Stimulated activated CD8-positive, alpha-beta memory T cell treated with anti-CD3 and anti-CD28 coated beads, Interleukin-2, amount 100 ng/mL, for 48 hours (primary cell): ENCODE measurements around the gene TGM3.

Experiments
- DNase-seq, 2 donors: peaks; one replicate each; pipeline ENCODE4 v3.0.0-alpha.2; 2020; ENCODE audit warnings: low read depth in 2 of 2

Gene TGM3

DNA sequence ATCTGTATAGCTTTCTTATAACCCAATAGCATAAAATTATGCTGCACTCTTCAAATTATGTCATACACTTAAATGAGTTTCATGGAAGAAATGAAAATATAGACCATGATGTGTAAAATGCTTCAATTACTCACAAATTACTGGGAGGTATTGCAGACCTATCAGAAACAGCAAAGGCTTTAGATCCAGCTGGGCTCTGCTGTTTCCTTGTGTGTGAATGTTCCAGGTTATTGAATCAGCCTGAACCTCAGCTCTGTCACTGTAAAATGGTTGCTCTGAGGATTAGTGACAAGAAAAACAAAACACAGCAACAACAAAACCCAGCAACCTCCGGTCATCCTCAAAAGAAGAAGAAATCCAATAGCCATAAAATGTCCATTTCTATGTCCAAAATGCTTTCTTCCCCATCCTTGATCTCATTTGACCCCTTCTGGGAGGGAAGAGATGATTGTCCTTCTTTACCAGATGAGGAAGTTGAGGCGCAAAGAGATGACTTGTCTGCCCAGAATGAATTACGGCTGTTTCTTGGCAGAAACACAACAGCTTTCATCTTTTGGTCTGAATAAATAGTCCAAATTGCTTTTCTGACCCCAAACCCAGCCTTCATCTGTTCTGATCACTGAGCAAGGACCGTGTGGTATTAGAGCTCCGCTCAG, 42.7 kb downstream of the TGM3 start:
- DNase-seq: no peak

DNA sequence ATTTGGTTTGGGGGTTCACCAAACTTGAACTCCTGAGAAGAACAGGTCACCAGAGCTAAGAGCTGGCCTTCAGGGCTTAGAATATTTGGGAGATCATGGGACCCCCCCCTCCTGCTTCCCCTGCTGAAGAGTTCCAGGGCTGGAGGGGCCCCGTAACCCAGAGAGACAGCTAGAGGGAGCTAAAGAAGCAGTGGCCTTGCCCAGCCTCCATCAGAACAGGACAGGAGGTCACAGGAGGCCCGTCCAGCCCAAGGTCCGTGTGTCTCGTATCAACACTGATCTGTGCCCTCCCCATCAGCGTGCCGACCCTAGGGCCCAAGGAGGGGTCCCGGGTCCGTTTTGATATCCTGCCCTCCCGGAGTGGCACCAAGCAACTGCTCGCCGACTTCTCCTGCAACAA, 44.3 kb downstream of the TGM3 start:
- DNase-seq: no peak

DNA sequence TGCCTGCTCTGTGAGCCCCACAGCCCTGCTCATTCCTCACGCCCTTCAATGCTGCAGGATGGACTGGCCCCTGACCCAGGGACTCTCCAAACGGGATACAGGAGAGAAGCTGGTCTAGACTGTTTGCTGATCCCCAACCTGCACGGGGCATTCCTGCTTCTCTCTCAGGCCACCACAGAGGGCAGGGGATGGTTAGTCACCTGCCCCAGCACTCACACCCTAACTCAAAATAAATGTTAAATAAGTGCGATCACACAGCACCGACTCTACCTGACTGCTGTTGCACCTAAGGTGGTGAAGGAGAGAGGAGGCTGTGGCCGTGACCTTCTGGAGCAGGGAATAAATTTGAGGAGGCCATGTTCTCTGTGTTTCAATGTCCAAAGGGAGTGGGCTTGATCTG, 45.0 kb downstream of the TGM3 start:
- no peak for DNase-seq

- DNase-seq: no peak
These were observed 45.5 kb downstream of the TGM3 start for GRCh38 chr20:2341336-2341735.

- no peak for DNase-seq
These were observed 46.4 kb downstream of the TGM3 start for GRCh38 chr20:2342243-2342642.

DNA sequence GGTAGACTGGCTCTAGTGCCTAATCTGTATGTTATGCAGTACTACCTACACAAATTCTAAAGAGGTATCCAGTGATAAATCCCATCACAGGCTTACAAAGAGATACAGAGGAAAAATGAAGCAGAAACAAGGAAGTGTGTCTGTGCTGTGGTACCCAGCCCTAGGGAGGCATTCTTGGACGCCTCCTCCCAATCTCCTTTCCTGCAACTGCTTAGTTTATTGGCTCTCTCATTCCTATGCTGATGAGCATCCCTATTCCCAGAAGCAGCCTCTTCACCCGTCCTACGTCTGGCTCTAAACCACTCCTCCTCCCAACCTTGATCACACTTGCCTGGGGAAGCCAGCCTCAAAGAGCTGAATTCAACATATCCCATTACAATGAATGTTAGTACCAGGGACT, 50.4 kb downstream of the TGM3 start:
- no peak for DNase-seq

- no peak for DNase-seq
These were observed 52.5 kb downstream of the TGM3 start for GRCh38 chr20:2348336-2348735.

DNA sequence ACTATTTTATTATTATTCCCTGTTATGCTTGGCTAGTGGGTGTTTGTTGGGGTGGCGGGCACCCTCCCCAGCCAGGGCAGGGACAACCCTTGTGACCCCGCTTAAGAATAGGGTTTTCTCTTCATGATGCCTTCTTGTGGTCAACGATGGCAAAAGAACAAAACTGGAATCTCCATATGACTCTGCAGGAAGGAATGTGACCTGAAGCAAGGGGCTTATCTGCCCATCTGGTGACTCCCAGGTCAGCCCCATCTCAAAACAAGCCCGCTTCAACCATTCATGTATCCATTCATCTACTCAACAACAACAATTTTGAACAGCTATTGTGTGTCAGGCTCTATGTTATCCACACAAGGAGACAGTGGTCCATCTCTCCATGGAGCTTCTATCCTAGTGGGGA, 54.0 kb downstream of the TGM3 start:
- no peak for DNase-seq

- DNase-seq: no peak
These were observed 54.8 kb downstream of the TGM3 start for GRCh38 chr20:2350606-2351005.

- no peak for DNase-seq
These were observed 57.4 kb downstream of the TGM3 start for GRCh38 chr20:2353231-2353630.

- no peak for DNase-seq
These were observed 61.3 kb downstream of the TGM3 start for GRCh38 chr20:2357114-2357513.

DNA sequence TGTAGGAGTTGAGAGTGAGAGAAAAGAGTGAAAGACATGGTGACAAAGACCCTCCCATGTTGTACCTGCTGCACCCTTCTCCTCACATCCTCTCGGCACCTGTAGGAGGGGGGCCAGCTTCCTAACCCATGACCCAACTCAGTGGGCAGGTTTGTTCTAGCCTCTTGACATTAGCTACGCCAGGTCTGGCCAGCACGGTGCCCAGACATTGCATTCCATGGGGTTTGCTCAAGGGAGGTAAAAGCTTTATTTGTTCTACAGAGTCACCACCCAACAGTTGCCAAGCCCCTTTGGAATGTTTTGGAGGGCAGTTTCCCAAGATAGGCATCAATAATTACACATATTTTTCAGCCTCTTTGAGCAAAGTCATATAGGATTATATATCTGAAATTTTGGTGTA, 62.2 kb downstream of the TGM3 start:
- DNase-seq: no peak

- no peak for DNase-seq
These were observed 65.3 kb downstream of the TGM3 start for GRCh38 chr20:2361035-2361593.

DNA sequence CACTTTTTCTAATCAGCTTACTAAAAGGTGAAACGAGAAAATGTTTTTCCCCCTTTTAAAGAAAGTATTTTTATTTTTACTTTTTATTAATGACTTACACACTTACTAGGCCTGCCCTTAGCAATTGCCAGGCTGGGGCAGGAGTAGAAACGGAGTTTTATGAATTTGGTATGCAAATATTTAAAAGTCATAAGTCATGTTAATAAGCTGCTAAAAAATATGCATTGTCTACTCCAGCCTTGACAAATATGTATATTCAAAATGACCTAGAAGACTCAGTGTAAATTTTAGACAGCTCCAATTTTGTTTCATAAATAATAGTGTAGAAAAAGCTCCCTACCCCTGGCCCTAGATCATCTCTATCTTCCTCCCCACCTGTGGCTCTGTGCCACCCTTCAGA, 67.4 kb downstream of the TGM3 start:
- DNase-seq: no peak

DNA sequence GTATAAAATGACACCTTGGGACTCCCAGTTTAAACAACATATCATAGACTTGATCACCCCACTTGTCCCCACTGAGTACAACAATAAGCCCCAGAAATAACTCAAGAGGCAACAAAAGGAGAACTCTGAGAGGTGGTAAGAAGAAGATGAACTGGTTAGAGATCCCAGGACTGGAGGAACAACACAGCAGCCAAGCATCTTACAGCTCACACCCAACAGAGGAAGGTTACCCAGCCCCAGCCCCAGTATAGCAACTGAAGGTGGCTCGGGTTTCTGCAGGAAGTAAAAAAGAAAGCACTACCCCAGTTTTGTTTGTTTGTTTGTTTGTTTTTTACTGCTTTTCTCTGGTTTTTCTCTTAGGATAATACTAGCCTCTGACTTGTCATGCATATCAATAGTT, 67.8 kb downstream of the TGM3 start:
- DNase-seq: no peak

- no peak for DNase-seq
These were observed 68.2 kb downstream of the TGM3 start for GRCh38 chr20:2364044-2364443.

DNA sequence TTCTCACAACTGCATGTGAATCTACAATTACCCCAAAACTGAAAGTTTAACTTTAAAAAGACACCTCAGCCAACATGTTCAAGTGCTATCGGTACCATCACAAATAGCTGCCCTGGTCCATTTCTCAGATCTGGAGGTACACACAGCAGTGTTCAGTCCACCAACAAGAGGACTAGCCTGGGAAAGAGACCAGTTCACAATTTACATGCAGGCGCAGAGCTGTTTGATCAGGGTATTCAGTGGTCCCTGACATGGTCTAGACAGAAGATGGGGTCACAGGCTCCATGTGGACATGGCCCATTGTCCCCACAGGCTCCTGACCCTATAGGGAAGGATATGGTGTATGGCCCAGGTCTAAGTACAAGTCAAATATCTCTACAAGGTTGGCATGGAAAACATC, 69.3 kb downstream of the TGM3 start:
- no peak for DNase-seq

DNA sequence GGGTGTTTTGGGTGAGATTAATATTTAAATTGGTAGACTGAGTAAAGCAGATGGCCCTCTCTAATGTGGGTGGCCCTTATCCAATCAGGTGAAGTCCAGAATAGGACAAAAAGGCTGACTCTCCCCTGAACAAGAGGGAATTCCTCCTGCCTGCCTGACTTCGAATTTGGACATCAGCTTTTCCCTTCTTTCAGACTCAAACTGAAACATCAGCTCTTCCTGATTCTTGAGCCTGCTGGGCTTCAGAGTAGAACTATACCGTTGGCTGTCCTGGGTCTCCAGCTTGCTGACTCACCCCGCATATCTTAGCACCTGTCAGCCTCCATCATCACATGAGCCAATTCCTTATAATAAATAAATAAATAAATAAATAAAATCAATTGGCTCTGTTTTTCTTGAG, 69.9 kb downstream of the TGM3 start:
- no peak for DNase-seq

GRCh38 chr20:2368621-2369020, 72.8 kb downstream of the TGM3 start:
- no peak for DNase-seq

GRCh38 chr20:2373098-2373497, 77.3 kb downstream of the TGM3 start:
- no peak for DNase-seq

DNA sequence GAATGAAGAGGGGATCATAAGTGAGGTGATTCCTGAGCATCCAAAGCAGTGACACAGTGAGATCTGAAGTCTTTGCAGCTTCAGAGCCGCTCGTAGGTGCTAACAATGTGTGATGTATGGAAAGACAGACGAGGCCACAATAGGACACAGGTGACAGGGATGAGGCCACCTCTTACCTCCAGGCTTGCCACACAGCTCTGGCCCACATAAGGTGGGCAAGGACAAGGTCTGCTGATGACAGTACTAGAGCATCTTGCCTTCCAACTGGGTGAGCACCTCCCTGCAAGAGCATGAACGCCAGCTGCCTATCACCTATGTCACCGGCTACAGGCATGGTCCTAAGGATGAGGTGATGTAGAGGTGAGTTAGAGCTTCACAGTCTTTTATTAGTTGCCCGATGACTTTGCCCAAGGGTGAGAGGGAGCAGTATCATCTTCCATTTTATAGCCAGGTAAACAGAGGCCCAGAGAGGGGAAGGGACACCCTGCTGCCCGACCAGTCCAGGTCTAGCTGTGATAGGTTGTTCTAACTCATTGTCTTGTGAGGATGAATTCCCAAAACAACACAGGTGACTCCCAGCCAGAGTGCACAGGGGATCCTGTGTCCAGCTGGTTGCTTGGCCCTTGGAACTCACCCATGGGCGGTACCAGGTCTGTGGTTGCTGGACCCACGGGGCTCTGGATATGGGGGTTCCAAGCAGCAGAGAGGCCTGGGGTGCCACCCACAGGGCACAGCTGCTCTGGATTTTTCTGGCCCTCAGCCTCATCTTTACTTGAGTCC, 78.7 kb downstream of the TGM3 start:
- DNase-seq: no peak

GRCh38 chr20:2378893-2379292, 83.1 kb downstream of the TGM3 start:
- DNase-seq: no peak

- DNase-seq: no peak
These were observed 83.9 kb downstream of the TGM3 start for GRCh38 chr20:2379511-2380229.
